HEK293T (cell line): ENCODE data around the gene LOXL1.
A peak's percentile ranks its signal among the peaks of the same experiment; 100 is the strongest.

Experiments
- CTCF ChIA-PET: fragments of 350-600 bp; formaldehyde crosslinking; extraction: SDS; loops from one replicate; lab custom pipeline; 2021; ENCODE audit warnings: antibody characterized with exemption, inconsistent platforms; lab: Yijun Ruan, JAX
- POLR2A ChIA-PET: fragments of 350-600 bp; formaldehyde crosslinking; extraction: SDS; loops from one replicate; lab custom pipeline; 2020; ENCODE audit warnings: antibody characterized with exemption, inconsistent platforms; lab: Yijun Ruan, JAX
- DNase-seq: peaks from one replicate; pipeline ENCODE4 v3.0.0; 2012; ENCODE audit warnings: mixed read lengths; ENCODE audit errors: extremely low spot score
- ARNT ChIP-seq: fragments of 450-650 bp; IDR thresholded peaks from 2 replicates; pipeline ENCODE4 v1.6.1; 2017; ENCODE audit warnings: mild to moderate bottlenecking
- BHLHE40 ChIP-seq: fragments of 450-650 bp; IDR thresholded peaks from 2 replicates; pipeline ENCODE4 v1.6.1; 2016; ENCODE audit warnings: mild to moderate bottlenecking, moderate library complexity, borderline replicate concordance
- CTBP1 ChIP-seq: fragments of 450-650 bp; IDR thresholded peaks from 2 replicates; pipeline ENCODE4 v1.6.1; 2016; ENCODE audit warnings: borderline replicate concordance
- ELF4 ChIP-seq: fragments of 450-650 bp; IDR thresholded peaks from 2 replicates; pipeline ENCODE4 v1.6.1; 2017; ENCODE audit warnings: antibody characterized with exemption
- FOXA1 ChIP-seq: fragments of 450-650 bp; IDR thresholded peaks from 2 replicates; pipeline ENCODE4 v1.6.1; 2016; ENCODE audit warnings: mild to moderate bottlenecking
- FOXK2 ChIP-seq: fragments of 450-650 bp; IDR thresholded peaks from 2 replicates; pipeline ENCODE4 v1.6.1; 2016; ENCODE audit warnings: mild to moderate bottlenecking
- FOXM1 ChIP-seq: fragments of 450-650 bp; IDR thresholded peaks from 2 replicates; pipeline ENCODE4 v1.6.1; 2017; ENCODE audit warnings: mild to moderate bottlenecking, borderline replicate concordance
- HDGF ChIP-seq: fragments of 450-650 bp; IDR thresholded peaks from 2 replicates; pipeline ENCODE4 v1.6.1; 2017; ENCODE audit warnings: antibody characterized with exemption, borderline replicate concordance
- L3MBTL2 ChIP-seq: fragments of 450-650 bp; conservative IDR thresholded peaks from 2 replicates; pipeline ENCODE4 v1.6.1; 2016; ENCODE audit warnings: mild to moderate bottlenecking
- LEF1 ChIP-seq: fragments of 450-650 bp; IDR thresholded peaks from 2 replicates; pipeline ENCODE4 v1.6.1; 2017; ENCODE audit warnings: mild to moderate bottlenecking, borderline replicate concordance
- NFRKB ChIP-seq: fragments of 450-650 bp; IDR thresholded peaks from 2 replicates; pipeline ENCODE4 v1.6.1; 2016; ENCODE audit warnings: mild to moderate bottlenecking, moderate library complexity
- SP1 ChIP-seq: fragments of 450-650 bp; IDR thresholded peaks from 2 replicates; pipeline ENCODE4 v1.6.1; 2017
- SUZ12 ChIP-seq: fragments of 450-650 bp; IDR thresholded peaks from 2 replicates; pipeline ENCODE4 v1.6.1; 2016; ENCODE audit warnings: mild to moderate bottlenecking
- TARDBP ChIP-seq: fragments of 450-650 bp; IDR thresholded peaks from 2 replicates; pipeline ENCODE4 v1.6.1; 2016
- ZNF384 ChIP-seq: fragments of 450-650 bp; IDR thresholded peaks from 2 replicates; pipeline ENCODE4 v1.6.1; 2016
- TF ChIP-seq, protein P1 (sequence below): fragments of 450-650 bp; IDR thresholded peaks from 2 replicates; pipeline ENCODE4 v1.6.1; 2016

Gene LOXL1

DNA sequence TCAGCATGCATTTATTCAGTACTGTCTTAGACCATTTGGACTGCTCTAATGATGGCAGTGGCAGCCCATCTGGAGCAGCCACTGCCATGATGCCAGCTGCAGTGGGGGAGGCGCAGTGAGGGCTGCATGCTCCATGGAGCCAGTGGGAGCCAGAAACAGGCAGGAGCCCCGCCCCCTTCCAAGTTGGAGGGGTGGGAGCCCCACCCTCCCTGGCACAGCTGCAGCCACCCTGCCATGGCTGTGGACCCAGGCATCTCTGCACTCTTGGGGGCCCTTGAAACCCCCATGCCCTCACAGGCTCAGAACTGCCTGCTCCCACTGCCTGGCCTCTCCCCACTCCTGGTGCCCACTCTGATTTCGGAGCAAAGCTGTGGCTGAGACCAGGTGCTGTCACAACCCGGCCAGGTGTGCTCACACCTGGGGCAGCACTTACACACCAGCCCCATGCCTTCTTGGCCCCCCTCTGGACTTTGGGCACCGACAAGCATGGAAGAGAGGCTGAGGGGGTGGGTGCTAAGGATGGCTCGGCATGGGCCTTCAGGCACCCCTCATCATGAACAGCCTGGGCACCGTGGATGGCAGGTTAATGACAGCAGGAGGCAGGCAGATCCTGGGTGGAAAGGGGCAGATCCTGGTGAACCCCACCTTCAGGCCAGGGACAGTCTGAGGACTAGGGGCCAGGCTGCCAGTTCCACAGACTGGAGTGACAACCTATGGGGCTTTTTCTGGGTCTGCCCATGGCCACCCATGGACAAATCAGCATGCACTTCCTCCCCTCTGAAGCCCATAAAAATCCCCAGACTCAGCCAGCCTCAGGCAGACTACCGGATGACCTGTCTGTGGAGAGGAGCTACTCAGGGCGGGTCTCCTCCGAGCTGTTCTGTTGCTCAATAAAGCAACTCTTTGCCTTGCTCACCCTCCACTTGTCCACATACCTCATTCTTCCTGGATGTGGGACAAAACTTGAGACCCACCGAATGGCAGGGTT lies 34.6 kb upstream of the LOXL1 start:
- ChIA-PET CTCF (no interaction called here), POLR2A (no interaction called here)
- DNase-seq, result no peak
- no peak for TF ChIP-seq NFRKB
- TF ChIP-seq BHLHE40, result no peak

DNA sequence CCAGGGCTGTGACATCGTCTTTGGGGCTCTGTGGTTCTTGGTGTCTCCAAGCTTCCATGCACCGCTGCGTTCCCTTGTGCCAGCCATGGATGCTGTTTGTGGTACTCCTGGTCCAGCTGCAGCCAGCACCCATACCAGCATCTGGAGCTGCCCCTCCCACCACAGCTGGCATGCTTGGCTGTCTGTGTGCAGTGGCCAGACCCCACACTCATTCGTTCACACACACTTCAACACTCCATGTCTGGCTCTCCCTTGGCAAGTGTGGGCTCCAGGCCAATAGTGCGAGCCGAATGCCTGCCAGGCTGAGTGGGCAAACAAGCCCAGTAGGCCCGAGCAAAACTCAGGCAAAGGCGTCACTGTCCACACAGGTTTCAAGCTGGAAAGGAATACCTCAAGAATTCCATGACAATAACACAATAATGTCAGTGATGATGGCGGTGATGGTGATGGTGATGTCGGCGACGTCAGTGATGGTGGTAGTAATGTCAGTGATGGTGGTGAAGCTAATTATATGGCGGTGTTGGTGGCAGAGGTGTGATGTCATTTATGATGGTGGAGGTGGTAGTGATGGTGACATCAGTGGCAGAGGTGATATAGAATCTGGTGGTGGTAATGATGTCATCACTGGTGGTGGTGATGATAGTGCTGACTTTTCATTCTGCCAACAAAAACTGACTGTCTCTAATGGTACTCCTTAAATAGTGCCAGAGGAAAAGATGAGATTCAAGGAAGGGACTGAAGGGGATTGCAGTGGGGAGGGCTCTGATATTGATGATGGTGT lies 33.6 kb upstream of the LOXL1 start:
- ChIA-PET POLR2A (no interaction called here), CTCF (no interaction called here)
- TF ChIP-seq HDGF (no peak), TARDBP (no peak), ELF4 (no peak), SUZ12 (no peak), ZNF384 (no peak), CTBP1 (no peak), L3MBTL2 (no peak)
- DNase-seq, result no peak

DNA sequence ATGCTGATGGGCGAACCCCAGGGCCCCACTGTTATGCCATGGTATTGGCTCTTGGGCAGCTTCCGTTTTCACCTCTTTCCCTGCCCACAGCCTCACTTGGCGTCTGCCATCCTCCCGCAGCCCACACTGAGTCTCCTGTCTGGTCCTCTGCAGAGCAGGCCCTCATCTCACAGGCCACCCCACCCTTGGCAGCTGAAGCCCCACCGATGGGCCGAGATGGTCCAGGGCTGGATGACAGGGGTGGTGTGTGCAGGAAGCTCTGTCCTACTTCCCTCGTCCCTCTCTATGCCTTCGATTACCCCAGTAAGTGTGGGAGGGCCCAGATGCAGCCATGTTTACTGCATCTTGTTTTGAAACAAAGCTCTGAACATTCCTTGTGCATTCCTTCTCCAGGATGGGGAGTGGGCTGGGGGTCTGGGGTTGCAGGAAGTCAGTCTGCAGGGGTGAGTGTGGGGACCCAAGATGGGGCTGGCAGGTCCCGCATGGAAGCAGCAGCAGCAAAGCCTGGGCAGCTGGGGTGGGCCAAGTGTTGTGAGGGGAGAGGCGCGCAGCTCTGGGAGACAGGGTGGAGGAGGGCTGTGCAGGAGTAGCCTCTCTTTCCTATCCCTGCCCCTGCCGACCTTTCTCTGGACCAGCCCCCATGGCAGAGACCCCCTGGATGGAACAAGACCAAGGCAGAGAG lies 32.0 kb upstream of the LOXL1 start:
- DNase-seq, result no peak
- TF ChIP-seq ELF4 (no peak), NFRKB (no peak), L3MBTL2 (no peak)
- CTCF ChIA-PET, result interaction anchor here (0.6 to 1.1 kb wide), 3 partner anchors 12 to 64 kb away, joined by 3 read pairs; no protein-coding TSS in a partner anchor
- POLR2A ChIA-PET, result interaction anchor here (0.7 kb wide), 1 partner anchor 12 kb away, joined by 3 read pairs; no protein-coding TSS in a partner anchor

DNA sequence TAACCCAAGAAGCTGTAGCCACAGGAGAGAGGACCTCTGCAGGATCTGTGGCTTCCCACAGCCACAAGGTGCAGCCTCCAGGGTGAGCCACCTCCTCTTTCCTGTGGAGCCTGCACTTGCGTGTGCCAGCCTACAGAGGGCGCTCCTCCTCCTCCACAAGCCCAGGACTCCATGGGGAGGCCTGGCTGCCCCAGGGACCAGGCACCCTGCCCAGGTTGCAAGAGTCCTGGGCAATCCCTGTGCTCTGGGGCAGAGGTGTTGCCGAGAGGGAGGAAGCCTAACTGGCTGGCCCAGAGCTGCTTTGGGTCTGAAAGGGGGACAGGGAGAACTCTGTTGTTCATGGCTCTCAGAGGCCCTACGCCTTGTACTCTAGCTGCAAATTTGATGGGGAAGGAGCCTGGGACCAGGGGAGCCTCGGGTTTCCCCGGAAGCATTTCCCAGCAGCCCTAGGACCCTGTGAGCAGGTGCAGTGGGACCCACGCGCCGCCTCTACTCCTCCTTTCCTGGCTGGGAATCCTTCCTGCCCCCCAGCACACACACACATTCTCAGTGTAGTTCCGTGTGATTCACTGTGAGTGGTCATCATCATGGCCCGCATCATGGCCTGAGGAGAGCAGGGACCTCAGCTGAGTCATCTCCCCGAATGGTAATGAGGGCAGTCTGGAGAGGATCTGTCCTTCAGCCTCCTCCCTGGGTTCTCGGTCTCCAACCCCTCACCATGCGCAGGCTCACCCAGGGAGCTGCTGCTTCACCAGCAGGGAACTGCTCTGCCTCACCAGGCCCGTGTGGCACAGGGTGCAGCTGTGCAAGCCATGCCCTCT lies 28.6 kb upstream of the LOXL1 start:
- no peak for TF ChIP-seq FOXM1
- TF ChIP-seq NFRKB, result no peak
- no peak for TF ChIP-seq SP1
- TF ChIP-seq HDGF, result no peak
- no peak for TF ChIP-seq SUZ12
- TF ChIP-seq L3MBTL2, result no peak
- TF ChIP-seq CTBP1, result no peak
- TF ChIP-seq LEF1, result no peak
- TF ChIP-seq BHLHE40, result no peak
- no peak for TF ChIP-seq FOXA1
- no peak for TF ChIP-seq FOXK2
- TF ChIP-seq ZNF384, result no peak
- no peak for TF ChIP-seq ARNT
- no peak for TF ChIP-seq TARDBP
- no peak for TF ChIP-seq ELF4
- TF ChIP-seq, protein P1, sequence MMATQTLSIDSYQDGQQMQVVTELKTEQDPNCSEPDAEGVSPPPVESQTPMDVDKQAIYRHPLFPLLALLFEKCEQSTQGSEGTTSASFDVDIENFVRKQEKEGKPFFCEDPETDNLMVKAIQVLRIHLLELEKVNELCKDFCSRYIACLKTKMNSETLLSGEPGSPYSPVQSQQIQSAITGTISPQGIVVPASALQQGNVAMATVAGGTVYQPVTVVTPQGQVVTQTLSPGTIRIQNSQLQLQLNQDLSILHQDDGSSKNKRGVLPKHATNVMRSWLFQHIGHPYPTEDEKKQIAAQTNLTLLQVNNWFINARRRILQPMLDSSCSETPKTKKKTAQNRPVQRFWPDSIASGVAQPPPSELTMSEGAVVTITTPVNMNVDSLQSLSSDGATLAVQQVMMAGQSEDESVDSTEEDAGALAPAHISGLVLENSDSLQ, result no peak
- ChIA-PET CTCF (interaction anchor here (0.8 to 2.3 kb wide), 5 partner anchors 9 to 30 kb away, joined by 3 to 15 read pairs (median 4); no protein-coding TSS in a partner anchor), POLR2A (no interaction called here)
- peak; percentile 91 for DNase-seq

DNA sequence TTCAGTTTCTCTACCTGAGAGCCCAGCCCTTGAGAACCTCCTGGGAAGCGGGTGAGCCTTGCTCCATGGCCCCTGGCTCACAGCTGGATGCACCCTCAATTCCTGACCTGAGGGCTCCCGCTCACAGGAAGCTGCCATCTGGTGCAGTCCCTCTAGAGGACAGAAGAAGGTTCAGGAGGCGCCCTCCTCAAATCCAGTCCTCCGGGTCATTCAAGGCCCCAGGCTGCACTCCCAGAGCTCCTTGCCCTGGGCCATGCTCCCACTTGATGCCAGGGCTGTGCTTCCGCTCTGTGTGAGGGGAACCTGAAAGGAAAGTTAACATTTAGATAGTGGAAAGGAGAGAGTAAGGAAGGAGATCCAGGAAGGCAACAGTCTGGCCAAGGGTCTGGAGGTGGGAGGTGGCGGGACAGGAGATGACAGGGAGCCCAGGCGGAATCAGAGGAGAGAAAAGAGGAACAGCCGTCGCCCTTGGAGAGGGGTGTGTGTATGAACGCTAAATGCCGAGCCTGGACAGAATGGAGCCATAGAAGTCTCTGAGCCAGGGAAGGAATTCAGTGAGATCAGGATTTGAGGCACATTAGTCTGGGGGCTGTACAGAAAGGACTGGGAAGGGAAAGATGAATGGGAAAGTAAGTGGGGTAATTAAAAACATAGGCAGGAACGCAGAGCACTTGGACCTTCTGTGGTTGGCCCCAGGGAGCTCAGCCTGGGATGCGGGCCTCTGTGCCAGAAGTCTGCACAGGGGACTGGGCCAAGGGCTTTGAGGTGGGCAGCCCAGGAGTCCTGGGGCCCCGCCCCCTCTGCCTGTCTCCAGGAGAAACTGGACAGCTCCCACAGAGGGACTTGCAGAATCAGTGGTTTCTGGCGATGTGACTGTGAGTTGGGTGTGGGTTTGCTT lies 26.8 kb upstream of the LOXL1 start:
- no peak for DNase-seq
- ChIA-PET POLR2A (no interaction called here), CTCF (interaction anchor here (0.6 to 2.1 kb wide), 2 partner anchors 28 to 53 kb away, joined by 3 to 5 read pairs; no protein-coding TSS in a partner anchor)
- no peak for TF ChIP-seq FOXA1

DNA sequence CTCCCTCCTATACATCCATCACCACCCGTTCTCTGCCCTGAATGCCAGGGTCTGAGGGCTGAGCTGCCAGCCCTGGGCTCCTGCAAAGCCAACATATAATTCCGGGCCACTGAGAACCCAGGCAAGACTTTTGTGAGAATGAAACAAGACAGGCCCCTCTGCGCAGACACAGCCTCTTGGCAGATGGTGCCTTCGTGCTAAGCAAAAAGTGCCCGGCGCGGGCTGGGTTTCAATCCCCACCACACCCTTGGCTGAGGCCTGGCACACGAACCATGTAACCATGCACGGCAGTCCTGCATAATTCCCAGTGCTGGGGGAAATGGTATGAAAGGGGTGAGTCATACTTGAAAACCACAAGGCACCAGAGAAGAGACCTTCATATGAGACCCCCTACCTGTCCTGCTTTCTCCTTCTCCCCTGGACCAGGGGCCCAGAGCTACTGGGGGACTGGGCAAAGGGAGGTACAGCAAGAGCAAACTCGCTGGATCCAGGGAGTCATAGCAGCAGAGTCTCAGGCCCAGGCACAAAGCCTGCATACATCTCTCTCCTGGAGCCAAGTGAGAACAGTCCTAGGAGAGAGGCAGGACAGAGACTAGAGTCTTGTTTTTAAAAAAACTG lies 26.1 kb upstream of the LOXL1 start:
- CTCF ChIA-PET, result no interaction called here
- no peak for TF ChIP-seq ELF4
- POLR2A ChIA-PET, result no interaction called here
- DNase-seq, result no peak
